ENCODE results near the gene GAS2. TPM values are rescaled to one million over a fixed set of nuclear protein-coding genes. Genes with fewer than 3 reads are reported as not detected.

GAS2 gene
- total and polyA plus RNA-seq, 9 donors = 0.76 to 10.0 (median 4.0) TPM

DNA sequence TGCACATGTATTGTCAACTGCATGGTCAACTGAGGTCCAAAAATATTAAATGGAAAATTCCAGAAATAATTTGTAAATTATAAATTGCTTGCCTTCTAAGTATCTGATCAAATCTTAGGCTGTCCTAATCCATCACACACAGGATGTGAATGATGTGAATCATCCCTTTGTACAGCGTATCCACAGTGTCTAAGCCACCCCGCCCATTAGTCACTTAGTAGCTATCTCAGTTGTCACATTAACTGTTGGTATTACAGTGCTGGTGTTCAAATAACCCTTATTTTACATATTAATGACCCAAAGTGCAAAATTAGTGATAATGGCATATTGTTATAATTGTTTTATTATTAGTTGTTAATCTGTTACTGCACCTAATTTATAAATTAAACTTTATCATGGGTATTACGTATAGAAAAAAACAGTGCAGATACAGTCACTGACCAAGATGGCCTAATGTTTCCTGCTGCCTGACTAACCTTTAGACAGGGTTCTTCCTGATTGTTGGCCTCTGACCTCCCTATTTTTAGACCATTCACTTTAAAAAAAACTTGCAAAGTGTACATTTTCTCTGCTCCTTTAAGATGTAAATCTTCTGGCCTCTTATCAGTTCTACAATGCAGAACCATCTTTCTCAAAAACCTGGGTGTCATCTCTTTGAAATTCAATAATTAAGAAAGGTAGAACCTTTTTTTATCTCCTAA, 166.1 kb downstream of the GAS2 start:
- TF ChIP-seq EP300 (IDR thresholded peaks at IDR 0.05) (no peak), POLR2A (IDR thresholded peaks at IDR 0.05) (no peak)
- DNase-seq = no peak
- intact Hi-C loops (cut with DNase I) = no loop called here

DNA sequence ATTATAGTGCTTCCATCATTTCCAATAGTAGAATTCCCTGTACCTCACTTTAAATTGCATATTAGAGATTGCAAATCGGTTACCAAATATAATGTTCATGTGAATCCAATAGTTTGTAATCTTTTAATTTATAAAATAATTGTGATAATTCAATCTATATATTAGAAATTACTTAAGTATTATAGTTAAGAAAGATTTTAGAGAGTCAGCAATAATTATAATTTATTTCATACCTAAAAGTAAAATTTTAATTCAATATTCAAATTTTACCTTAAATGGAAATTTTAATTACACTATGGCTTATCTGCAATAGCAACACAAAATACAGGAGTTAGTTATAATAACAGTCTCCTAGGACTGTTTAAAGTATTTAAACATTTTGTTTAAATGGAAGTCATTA, 180.3 kb downstream of the GAS2 start:
- Histone ChIP-seq H3K4me1 (ENCODE audit: insufficient read depth) (no peaks in the 10 kb centered on the region), H3K27me3 (no peaks in the 10 kb centered on the region)
- WGBS, 3 donors = 90 to 93% (median 93%) methylated on average over 1 of the region's 1 CpG

More for the DNA sequence above, 166.1 kb downstream of the GAS2 start:
- Histone ChIP-seq H3K9me3 (no peaks in the 10 kb centered on the region), H3K4me3 (no peak overlapping the region), H3K27ac (no peak overlapping the region), H3K27me3 (no peaks in the 10 kb centered on the region), H3K36me3 (no peaks in the 10 kb centered on the region), H3K4me1 (ENCODE audit: insufficient read depth) (no peaks in the 10 kb centered on the region)
- WGBS, 3 donors = 71 to 80% (median 75%) methylated on average over 3 of the region's 3 CpGs

DNA sequence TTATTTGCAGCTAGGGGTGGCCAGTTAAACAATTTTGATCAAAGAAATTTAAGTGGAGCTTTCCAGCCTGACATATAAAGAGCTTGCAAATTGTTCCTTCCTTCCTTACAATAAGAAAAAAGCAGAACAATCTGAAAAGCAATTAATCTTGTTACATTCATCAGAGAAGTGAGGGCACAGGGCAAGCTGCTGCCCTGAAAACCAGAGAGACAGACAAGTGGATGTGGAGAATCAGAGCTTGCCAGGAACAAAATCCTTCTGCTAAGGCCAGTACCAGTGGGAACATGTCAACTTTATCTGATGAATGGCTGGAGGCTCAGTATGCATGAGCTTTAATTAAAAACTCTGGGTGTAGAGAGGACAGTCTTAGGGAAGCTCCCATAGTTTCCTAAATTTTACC, 185.1 kb downstream of the GAS2 start:
- Histone ChIP-seq H3K4me3 (no peak overlapping the region), H3K4me1 (ENCODE audit: insufficient read depth) (no peaks in the 10 kb centered on the region), H3K27me3 (no peaks in the 10 kb centered on the region), H3K9me3 (no peaks in the 10 kb centered on the region), H3K36me3 (no peaks in the 10 kb centered on the region), H3K27ac (no peak overlapping the region)
- no peak for TF ChIP-seq EP300 (IDR thresholded peaks at IDR 0.05)
- TF ChIP-seq, protein P1, sequence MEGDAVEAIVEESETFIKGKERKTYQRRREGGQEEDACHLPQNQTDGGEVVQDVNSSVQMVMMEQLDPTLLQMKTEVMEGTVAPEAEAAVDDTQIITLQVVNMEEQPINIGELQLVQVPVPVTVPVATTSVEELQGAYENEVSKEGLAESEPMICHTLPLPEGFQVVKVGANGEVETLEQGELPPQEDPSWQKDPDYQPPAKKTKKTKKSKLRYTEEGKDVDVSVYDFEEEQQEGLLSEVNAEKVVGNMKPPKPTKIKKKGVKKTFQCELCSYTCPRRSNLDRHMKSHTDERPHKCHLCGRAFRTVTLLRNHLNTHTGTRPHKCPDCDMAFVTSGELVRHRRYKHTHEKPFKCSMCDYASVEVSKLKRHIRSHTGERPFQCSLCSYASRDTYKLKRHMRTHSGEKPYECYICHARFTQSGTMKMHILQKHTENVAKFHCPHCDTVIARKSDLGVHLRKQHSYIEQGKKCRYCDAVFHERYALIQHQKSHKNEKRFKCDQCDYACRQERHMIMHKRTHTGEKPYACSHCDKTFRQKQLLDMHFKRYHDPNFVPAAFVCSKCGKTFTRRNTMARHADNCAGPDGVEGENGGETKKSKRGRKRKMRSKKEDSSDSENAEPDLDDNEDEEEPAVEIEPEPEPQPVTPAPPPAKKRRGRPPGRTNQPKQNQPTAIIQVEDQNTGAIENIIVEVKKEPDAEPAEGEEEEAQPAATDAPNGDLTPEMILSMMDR (IDR thresholded peaks at IDR 0.05) = no peak
- TF ChIP-seq POLR2A (IDR thresholded peaks at IDR 0.05) = no peak
- no peak for DNase-seq
- intact Hi-C loops (cut with DNase I) = no loop called here

More for the DNA sequence above, 180.3 kb downstream of the GAS2 start:
- TF ChIP-seq, protein P1 (IDR thresholded peaks at IDR 0.05) = no peak
- TF ChIP-seq POLR2A (IDR thresholded peaks at IDR 0.05) (no peak), EP300 (IDR thresholded peaks at IDR 0.05) (no peak)
- H3K27ac ChIP-seq = no peak overlapping the region
- no peak overlapping the region for H3K4me3 ChIP-seq
- no peaks in the 10 kb centered on the region for H3K36me3 ChIP-seq
- DNase-seq = no peak
- H3K9me3 ChIP-seq = no peaks in the 10 kb centered on the region
- intact Hi-C loops (cut with DNase I) = no loop called here

DNA sequence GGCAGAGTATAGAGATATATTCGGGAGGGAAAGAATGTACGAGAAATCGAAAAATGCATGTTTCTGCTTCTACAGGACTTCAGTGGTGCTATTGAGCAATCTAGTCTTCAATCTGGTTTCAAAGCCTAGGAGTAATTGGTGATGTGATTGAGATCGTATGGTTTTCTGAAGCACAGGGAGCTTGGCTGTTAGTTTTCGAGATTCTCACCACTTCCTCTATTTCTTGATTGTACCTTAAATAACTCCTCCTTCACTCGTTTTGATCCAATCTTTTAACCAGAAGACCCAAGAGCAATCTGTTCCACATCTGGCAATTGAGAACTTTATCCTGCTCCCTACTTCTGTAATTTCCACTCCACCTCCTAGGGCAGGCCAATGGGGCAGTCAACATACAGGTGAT, 193.3 kb downstream of the GAS2 start:
- Histone ChIP-seq H3K27ac (no peak overlapping the region), H3K4me3 (no peak overlapping the region), H3K27me3 (no peaks in the 10 kb centered on the region), H3K36me3 (no peaks in the 10 kb centered on the region), H3K4me1 (ENCODE audit: insufficient read depth) (no peaks in the 10 kb centered on the region), H3K9me3 (no peaks in the 10 kb centered on the region)
- intact Hi-C loops (cut with DNase I) = no loop called here
- 81 to 94% (median 85%) methylated on average over 6 of the region's 6 CpGs for WGBS, 3 donors
- TF ChIP-seq, protein P1 (IDR thresholded peaks at IDR 0.05) = no peak
- TF ChIP-seq POLR2A (IDR thresholded peaks at IDR 0.05) (no peak), EP300 (IDR thresholded peaks at IDR 0.05) (no peak)
- DNase-seq = no peak

DNA sequence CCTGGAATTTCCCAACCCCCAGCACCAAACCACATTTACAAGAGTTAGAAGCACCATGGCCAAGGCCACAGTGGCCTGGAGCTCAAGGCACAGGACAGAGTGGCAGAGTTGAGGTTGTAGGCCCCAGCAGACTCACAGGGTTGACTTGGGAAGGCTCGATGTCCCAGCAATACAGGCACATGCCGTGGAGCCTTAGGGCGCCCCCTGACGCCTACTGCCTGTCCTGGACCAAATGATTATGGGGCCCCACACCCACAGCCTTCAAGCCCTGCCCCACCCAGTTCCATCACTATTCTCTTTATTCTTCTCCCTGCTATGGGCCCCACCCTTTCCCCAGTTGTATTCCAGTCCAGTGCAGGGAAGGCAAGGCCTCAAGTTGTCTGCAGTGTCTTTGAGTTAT, 193.8 kb downstream of the GAS2 start, which contains the start of gene CCDC179:
Gene CCDC179, minus strand, starts transcription at position 234 of the 400 bp plus-strand sequence. Its CDS starts 53 bp downstream, at position 181.
- no peak for DNase-seq
- intact Hi-C loops (cut with DNase I) = no loop called here
- WGBS, 3 donors = 91 to 97% (median 95%) methylated on average over 4 of the region's 4 CpGs
- Histone ChIP-seq H3K27me3 (no peaks in the 10 kb centered on the region), H3K27ac (no peak within 1 kb of the TSS), H3K36me3 (no peaks in the 10 kb centered on the region), H3K4me3 (no peak within 1 kb of the TSS), H3K9me3 (no peaks in the 10 kb centered on the region), H3K4me1 (ENCODE audit: insufficient read depth) (no peaks in the 10 kb centered on the region)
- TF ChIP-seq, protein P1 (IDR thresholded peaks at IDR 0.05) = no peak
- TF ChIP-seq EP300 (IDR thresholded peaks at IDR 0.05) = no peak
